Stimulated activated CD8-positive, alpha-beta memory T cell treated with anti-CD3 and anti-CD28 coated beads, Interleukin-15, amount 100 ng/mL, for 48 hours (primary cell): Measurements from ENCODE around the gene IER2.

ENCODE experiments used
- DNase-seq, 2 donors: peaks; one replicate each; pipeline ENCODE4 v3.0.0-alpha.2; 2020; ENCODE audit warnings: low read depth in 2 of 2

The IER2 gene

DNA sequence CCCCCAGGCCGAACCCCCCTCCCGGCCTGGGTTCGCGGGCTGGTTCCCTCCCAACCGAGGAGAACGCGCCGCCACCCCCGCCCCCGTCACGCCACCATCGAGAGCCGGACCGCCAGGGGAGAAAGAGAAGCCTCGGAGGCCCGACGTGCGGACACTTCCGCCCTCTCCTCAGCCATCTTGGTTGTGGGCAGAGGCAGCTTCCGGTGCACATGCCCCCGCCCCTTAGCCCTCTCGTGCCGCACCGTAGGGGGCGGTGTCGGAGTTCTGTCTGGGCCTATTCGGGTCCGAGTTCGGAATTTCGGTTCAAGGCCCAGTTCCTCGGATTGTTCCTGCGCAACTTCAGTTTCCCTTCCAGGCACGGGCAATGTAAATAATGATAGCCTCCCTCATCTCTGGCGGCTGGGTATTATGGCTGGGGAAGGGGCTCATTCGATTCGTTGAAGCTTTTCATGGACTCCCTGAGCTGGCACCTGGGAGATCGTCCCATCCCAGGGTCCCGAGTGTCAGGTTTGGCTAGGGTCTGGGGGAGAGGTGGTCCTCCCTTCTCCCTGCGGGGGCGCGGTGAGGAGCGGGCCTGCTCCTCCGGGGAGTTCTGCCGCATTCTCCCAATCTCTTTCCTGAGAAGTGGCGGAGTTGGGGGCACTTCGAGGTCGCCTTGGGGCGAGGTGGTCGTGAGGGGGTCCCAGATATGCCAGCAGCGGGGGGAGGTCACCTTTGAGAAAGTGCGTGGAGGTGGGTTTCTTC, at the start of gene IER2, which contains the start of gene STX10:
TSS of gene IER2 (plus strand) at position 225 of the 744 bp plus-strand sequence. CDS start 2,776 bp downstream, outside the sequence.
TSS of gene STX10 (minus strand) at position 189 of the 744 bp plus-strand sequence. CDS start 202 bp downstream, outside the sequence.
- DNase-seq: peak; percentile 89

DNA sequence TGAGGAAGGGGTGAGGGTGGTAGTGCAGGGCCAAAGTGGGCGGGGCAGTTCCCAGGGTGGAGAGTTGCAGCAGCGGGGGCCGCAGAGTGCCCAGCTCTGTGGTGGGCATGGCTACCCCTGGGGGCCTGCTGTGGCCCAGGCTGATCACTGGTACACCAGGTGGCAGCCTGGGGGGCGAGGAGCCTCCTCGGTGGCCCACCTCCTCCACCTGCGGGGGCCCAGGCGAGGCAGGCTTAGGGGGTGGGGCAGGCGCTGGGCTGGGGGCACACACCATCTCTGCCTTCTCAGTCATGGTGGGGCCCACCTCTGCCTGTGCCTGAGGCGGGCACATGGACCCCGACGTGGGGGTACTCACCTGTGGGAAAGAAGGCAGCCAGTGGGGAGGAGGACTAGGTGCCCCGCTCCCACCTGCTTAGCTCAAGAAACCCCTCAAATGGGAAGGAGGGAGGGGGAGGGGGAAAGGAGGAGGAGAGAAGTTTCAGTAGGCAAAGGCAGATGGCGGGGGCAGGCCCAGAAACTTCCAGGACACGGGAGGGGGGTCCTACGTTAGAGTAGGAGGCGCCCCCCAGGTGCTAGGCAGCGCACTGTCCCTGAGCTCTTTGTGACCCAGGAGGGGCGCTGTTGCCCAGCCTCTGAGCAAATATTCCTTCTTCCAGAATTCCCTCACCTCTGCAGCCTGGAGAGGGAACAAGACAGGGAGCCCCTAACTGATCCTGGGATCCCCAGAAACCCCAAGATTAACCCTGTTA, 49.2 kb upstream of the IER2 start:
- no peak for DNase-seq

DNA sequence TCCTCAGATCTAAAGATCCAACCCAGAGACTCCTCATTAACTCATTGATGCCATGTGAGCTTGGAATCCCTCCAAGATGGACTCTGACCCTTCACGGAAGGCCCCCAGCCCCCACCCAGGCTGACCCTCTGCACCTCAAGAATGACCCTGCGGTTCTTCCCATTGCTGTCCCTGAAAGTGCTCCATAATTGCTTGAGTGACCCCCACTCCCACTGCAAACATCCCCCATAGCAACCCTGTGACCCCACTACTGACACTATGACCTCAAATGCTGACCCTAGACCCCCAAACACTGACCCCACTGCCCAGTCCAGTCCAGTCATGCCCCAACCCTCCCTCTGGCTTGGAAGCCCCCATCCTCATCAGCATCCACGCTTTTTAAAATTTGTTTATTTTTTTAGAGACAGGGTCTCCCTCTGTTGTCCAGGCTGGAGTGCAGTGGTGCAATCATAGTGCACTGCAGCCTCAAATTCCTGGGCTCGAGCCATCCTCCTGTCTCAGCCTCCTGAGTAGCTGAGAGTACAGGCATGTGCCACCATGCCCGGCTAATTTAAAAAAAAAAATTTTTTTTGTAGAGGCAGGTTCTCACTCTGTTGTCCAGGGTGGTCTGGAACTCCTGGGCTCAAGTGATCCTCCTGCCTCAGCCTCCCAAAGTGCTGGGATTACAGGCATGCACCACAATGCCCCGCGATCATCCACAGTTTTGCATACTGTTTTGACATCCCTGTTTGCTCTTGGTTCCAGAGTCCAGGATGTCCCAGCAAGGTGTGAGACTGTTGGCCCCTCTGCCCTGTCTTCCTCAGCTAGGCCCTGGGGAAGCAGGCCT, 48.4 kb upstream of the IER2 start:
- no peak for DNase-seq

- no peak for DNase-seq
Observed at GRCh38 chr19:13102416-13102665, 47.9 kb upstream of the IER2 start.

DNA sequence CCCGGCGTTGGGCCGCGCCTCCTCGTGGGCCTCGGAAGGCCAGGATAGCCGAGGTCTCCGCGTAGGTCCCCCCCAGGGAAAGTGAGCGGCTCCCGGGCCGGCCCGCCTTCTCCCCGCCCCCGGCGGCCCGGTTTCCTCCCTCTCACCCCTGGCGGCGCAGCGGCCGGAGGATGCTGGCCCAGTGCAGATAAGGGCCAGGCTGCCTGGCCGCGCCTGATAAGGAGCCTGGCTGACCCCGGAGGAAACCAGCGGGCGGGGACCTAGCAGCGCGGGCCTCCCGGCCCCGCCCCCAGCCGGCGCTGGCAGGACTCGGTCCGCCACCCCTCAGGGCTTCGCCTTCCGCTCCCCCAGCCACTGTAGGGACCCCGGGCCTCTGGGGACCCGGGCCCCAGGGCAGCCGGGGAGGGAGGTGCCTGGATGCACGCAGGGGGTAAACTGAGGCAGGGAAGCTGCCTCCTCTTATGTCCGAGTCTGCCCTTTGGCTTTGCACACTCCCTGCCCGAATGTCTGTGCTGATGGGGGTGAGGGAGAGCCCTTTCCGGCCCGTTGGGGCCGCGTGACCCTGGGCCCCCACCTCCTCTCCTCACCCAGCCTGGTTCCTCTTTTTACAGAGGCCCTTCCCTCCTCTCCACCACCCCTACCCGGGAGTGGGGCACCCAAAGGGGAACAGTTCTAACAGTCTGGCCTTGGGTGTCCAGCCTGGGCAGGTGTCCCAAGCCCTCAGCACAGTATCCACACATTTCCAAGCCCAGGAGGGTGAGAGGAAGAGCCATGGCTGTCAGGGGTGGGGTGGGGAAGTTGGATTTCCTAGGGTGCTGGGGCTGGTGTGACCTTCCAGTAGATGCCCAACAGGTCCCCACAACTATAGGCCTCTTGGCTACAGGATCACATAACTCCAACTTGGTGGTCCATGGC, 47.3 kb upstream of the IER2 start, which contains the start of gene LYL1:
TSS of gene LYL1 (minus strand) at position 193 of the 915 bp plus-strand sequence. CDS start 1,687 bp downstream, outside the sequence.
- DNase-seq: no peak

DNA sequence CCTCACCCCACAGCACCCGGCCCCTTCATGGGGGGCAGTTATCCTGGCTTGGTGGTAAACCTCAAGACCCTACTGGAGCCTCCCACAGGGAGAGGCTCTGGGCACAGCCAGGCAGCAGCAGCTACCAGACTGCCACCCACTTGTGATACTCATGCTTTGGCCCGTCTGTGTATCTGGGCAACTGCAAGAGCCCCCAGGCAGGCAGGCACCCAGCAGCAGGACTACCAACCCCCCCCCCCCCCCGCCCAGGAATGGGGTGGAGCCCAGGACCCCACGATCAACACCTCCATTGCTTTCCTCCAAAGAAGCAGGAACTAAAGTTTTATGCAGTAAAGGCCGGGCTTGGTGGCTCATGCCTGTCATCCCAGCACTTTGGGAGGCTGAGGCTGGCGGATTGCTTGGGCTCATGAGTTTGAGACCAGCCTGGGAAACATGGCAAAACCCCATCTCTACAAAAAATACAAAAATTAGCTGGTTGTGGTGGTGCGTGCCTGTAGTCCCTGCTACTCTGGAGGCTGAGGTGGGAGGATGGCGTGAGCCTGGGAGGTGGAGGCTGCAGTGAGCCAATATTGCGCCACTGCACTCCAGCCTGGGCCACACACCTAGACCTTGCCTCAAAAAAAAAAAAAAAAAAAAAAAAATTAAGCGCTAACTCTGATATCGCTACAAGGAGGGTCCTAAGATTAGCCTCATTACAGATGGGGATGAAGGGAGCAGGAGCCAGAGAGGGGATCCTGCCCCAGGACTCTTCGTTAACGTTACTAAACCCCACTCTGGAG, 46.4 kb upstream of the IER2 start:
- no peak for DNase-seq

DNA sequence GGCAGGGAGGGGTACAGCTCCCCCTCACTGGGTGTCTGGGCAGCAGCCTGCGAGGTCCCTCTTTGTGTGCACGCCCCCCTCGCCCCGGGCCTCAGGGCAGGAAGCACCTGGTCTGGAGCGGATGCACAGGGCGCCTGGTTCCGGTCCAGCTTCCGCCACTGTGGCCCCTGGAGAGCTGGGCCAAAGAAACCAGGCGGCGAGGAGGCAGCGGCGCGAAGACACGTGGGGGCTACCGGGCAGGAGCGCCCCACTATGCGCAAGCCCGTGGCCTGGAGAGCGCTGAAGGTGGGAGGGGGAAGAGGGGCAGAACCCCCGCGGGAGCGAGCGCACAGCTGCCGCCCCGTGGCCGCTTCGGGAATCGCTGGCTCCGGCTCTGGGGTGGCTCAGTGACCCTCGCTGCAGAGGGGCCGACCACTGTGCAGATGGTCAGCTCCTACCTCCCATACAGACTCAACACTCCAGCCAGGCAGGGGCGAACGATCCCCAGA, 45.8 kb upstream of the IER2 start:
- peak in 1 of 2 donors; percentile 51 for DNase-seq

- DNase-seq: no peak
Observed at GRCh38 chr19:13104848-13105711, 45.1 kb upstream of the IER2 start.

GRCh38 chr19:13109361-13110098, 40.7 kb upstream of the IER2 start:
- DNase-seq: no peak

DNA sequence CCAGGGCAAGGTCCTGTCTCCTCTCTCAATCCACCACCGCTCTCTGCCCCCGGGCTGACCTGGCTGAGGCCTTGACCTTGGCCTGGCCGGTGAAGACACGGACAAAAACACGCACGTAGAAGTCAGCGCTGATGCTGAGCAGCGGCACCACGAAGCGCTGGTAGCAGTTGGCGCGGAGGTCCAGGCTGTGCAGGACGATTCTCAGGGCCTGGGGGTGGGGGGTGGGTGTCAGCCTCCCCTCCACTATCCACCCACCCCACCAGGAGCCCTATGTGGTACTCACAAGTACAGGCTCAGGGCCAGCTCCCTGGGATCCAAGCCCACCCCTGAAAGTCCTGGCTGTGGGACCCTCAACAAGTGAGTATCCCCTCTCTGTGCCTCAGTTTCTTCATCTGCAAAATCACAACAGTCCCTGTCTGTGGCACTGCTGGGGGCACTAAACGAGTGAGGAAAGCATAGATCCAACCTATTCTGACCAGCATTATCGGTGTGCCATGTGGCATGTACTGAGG, 40.1 kb upstream of the IER2 start:
- DNase-seq: no peak

DNA sequence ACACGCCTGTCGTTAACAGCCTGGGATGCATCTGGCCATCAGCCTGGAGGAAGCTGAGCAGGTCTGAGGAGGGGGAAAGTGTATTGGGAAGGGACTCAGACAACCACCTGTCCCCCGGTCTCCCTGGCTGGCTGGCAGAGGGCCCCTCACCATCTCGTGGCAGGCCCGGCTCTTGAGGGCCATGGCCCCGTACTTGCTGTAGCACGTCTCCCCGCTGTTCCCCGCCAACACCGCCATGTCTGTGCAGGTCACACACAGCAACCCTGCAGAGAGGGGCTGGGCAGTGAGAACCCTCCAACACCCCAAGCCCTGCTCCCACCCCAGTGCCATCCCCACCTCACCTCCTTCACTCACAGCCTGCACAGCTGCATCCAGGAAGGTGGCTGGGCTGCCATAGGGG, 37.7 kb upstream of the IER2 start:
- DNase-seq: no peak

- DNase-seq: no peak
Observed at GRCh38 chr19:13115936-13116281, 34.3 kb upstream of the IER2 start.

DNA sequence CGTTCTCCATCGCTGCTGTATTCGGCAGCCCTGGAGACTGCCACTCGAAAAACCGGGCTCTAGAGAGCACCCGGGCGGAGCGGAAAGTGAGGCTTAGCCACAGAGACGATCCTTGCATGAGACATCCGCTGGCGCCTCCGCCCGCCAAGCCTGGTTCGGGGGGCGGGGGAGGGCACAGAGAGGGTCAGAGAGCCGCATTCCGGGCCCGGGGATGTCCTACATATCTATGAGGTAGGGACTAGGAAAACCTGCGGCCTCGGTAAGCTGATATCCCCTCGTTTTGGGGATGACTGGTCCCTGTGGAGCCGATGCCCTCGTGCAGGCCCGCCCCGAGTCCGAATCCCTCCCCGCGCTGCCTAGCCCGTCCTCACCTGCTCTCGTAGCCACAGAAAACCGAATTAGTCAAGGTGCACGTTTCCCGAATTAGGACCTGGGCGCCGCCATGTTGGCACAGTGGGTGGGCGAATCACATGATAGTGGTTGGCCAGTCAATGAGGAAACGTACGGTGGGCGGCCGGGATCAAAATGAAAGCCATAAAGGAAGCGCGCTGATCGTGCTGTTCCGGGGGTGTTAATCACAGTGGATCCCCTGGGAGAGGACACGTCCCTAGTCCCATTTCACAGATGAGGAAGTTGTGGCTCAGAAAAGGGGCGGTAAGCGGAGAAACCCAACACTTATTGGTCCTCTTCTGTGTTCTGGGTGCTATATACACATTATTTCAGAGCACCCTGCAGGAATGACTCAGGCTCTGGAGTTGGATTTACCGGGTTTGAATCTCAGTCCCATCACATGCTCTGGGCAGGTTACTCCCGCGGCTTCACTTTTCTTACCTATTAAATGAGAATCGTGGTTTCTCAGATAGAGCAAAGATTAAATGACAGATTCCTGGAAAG, 33.7 kb upstream of the IER2 start, which contains the start of gene TRMT1:
TSS of gene TRMT1 (minus strand) at position 459 of the 894 bp plus-strand sequence. CDS start at position 118, 341 bp downstream.
- DNase-seq: peak; percentile 86

DNA sequence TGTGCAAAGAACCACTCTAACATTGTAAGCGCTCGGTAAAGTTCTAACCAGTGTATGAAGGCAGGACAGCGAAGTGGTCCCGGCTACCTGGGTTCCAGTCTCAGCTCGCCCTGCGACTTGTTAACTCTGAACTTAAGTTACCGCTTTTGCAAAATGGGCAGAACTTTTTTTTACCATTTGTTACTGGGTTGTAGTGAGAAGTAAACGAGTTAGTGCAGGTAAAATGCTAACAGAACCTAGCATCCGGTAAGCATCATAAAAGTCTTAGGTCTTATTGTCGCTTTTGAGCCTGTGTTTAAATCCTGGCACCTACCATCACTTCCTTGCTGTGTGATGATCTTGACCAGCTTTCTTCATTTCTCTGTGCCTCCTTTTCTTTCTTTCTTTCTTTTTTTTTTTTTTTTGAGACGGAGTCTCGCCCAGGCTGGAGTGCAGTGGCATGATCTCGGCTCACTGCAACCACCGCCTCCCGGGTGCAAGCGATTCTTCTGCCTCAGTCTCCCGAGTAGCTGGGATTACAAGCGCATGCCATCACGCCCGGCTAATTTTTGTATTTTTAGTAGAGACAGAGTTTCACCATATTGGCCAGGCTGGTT, 32.9 kb upstream of the IER2 start:
- DNase-seq: no peak

DNA sequence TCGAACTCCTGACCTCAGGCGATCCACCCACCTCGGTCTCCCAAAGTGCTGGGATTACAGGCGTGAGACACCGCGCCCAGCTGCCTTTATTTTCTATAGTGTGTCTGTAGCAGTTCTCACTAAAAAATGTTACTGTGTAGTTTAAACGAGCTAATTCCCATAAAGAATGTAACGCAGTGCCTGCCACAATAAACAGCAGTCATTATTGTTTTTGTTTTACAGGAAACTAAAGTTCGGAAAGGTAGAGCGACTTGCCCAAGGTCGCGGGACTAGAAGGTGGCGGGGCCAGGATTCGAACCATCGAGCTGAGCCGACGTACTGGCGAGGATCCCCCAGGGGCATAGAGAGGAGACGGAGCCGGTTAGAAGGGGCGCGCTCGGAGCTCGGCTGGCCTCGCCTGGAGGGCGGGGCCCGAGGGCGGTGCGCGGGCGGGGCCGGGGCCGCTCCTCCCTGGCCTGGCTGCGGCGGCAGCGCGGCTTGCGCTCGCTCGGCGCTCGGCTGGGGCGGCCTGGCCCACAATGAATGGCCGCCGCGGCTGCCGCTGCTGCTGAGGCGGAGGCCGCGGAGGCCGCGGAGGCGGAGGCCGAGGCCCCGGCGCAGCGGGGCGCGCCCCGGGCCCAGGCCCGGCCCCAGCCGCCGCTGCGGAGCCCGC, 32.3 kb upstream of the IER2 start, which contains the start of gene NACC1:
TSS of gene NACC1 (plus strand) at position 493 of the 652 bp plus-strand sequence. CDS start 16,944 bp downstream, outside the sequence.
- DNase-seq: peak; percentile 90 to 91
